Stromal cell of bone marrow (primary cell): ENCODE results near the gene PRICKLE3.
A peak's percentile ranks its signal among the peaks of the same experiment; 100 is the strongest.

Experiments
- DNase-seq: peaks from one replicate; pipeline ENCODE4 v3.0.0-alpha.2; 2012; ENCODE audit warnings: low read depth

Gene PRICKLE3

GRCh38 chrX:49205443-49205842 lies 19.3 kb upstream of the PRICKLE3 start:
- no peak for DNase-seq

DNA sequence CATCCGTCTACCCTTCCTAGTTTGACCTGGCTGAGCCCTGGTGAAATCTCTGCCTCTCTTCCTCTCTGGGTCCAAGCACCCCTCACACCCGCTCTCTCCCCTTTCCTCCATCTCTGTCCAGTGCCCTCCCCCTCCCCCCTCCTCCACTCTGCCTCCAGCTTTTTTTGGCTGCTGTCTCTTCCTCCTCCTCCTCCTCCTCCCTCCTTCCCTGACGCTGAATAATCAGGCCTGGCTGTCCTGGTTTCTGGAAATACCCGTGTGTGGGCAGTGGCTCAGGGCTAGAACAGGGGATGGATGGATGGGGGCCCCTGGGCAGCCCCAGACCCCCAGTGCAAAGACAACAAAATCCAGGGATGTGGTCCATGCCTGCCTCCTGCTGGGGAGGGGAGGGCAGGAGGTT lies 18.5 kb upstream of the PRICKLE3 start:
- DNase-seq: no peak

GRCh38 chrX:49204017-49204416 lies 17.8 kb upstream of the PRICKLE3 start:
- no peak for DNase-seq

DNA sequence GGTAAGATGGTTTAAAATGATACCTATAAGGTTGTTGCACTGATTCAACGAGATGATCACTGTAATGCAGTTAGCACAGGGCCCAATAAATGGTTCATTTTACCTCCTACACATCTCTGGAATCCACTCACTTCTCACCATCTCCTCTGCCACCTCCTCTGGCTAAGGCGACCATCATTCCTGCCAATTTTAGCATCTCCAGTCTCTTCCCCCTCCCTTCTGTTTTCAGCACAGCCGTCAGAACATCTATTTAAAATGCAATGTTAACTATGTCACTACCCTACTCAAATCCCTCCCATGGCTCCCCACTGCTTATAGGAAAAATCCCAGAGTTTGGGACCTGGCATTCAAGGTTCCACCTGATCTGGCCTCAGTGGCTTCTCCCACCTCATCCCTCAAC lies 17.4 kb upstream of the PRICKLE3 start:
- DNase-seq: no peak

DNA sequence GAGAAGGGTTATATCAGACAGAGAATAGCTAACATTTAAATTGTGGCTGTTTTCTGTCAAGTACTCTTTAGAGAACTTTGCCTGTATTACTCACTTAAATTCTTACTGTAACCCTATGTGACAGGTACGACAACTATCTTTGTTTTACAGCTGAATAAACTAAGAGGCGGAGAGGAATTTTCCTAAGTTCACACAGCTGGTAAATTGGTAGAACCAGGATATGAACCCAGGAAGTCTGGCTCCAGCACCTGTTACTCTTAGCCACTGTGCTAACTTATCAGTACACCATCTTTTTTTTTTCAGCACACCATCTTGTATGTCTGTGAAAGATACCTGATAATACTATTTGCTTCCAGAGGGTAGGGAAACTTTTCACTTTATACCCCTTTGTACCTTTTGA lies 15.8 kb upstream of the PRICKLE3 start:
- DNase-seq: no peak

DNA sequence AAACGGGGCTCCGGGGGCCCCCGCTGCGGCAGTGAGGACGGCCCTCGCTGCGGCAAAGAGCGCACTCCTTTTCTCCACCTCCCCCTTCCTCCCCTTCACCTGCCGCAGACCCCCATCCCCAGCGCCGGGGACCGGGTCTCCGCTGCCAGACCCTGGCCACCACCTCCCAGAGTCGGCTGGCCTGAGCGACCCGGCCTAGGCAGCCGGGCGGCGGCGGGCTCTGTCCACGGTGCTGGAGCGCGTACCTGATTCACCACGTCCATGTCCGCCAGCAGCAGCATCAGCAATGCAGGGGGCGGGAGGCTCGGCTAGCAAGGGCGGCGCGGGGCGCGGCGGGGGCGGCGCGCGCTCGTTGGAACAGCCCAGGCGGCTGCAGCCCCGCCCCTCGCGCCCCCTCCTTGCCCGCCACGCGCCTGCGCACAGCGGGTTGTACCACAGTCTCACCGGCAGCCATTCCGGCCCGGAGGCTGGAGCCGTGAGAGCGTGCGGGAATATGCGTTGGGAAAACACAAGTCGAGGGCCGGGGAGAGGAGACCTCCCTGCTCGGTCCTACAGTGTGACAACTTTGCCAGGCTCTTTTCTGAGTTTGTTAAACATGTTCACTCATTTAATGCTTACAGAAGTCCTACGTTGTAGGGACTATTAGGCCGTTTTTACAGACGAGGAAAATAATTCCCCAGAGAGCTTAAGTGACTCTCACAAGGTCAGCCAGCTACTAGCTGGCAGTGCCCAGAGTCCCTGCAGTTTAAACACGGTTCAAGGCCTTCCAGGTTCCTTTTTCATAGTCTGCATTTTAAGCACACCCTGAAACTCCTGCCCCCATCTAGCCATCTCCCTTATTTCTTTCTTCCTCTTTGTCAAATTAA lies 14.0 kb upstream of the PRICKLE3 start, which contains the start of gene SYP:
Gene SYP (minus strand): TSS at position 288 of the 866 bp plus-strand sequence. CDS start 7 bp downstream, at position 281.
- peak; percentile 53 for DNase-seq

GRCh38 chrX:49199315-49199595 lies 13.1 kb upstream of the PRICKLE3 start:
- DNase-seq: no peak

DNA sequence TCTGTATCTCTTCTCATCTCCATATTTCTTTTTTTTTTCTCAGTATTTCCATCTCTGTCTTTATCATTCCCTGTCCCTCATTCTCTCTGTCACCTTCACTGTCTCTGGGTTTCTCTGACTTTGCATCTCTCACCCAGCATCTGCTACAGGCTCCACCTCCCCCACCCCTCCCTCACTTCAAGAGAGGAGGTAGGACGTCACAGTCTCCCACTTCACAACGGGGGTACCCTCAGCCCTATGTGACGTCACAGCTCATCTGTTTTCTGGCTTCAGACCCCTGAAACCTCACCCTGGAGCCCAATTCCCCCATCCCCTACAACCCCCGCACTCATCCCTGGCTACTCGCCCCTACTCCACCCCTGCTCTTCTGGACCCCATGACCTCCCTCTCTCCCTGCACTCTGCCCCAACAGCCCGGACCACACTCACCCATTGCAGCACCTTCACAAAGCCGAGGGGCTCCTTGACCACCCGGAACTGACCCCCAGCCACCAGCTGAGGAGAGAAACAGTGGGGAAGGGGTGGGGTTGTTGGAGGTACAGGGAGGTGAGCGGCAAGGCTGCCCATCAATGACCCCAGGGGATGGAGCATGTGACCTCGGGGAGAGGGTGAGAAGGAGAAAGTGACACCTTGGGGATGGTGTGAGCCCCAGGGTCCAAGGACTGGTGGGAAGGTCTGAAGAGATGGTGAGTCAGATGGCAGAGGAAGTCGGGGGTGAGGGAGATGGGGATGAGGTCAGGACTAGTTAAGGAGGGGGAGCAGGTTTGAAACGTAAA lies 12.6 kb upstream of the PRICKLE3 start:
- no peak for DNase-seq

DNA sequence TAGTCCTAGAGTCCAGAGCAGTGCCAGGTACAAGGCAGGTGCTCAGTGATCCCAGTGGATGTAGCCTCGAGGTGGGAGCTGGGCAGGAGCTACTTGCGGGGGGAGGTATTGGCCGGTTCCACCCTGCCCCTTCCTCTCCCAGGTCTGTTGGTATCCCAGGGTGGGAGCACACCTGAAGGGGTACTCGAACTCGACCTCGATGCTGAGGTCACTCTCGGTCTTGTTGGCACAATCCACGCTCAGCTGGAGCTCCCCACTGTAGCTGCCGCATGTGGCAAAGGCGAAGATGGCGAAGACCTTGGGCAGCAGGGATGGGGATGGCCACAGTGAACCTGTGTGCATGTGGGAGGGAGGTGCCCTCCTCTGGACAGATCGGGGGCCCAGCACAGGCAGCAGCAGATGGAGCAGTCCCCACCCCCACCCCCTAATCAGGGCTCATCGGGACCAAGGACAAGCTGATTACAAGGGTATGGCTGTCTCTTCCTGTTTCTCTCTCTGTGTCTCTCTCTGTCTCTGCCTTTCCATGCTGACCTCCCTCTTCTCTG lies 11.4 kb upstream of the PRICKLE3 start:
- DNase-seq: no peak

- no peak for DNase-seq
Observed at GRCh38 chrX:49193542-49193964, 7.4 kb upstream of the PRICKLE3 start.

- no peak for DNase-seq
Observed at GRCh38 chrX:49192722-49193328, 6.7 kb upstream of the PRICKLE3 start.

DNA sequence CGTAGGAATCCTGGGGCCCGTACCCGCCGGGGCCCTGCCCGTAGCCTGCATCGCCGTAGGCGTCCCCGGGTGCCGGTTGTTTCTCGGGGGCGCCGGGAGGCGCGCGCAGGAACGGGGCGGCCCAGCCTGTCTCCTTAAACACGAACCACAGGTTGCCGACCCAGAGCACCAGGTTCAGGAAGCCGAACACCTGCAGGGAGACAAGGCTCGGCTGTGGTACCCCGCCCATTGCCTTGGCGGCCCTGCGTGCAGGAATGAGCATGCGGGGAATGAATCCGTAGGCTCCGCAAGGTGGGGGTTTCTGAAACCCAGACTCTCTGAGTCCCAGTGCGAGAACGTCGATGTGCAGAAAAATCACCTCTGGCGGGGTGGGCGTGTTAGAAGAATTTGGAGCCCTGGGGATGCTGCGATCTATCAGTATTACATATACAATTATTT lies 5.4 kb upstream of the PRICKLE3 start:
- DNase-seq: no peak

DNA sequence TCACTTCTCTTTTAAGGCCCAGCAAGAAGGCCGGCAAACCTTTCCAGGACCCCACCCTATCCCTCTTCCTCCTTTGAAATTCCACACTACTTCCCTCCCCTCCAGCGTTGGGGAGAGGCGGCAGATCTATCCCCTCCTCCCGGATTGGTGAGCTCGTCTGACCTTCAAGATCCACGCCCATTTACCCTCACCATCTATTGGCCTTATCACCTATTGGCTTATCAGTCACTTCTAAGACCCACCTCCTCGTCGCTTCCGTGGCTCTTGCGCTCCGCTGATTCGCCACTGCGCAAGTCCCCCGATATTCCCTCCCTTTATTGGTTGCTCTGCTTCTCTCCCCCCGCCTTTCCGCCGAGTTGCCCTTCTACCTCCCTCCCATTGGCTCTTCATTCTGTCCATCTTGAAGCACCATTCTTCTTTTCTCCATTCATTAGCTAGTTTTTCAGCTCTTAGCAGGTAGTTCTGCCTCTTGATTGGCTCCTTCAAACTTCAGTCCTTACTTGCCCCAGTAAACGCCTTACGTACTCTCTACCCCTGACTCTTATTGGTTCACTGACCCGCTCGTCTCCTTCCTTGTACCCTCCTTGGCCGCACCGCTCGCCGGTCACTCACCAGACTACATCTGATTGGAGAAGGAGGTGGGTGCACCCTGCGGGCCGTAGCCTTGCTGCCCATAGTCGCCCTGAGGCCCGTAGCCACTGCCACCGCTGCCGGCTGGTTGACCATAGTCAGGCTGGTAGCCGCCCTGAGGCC lies 4.8 kb upstream of the PRICKLE3 start:
- peak; percentile 97 for DNase-seq

- DNase-seq: no peak
Observed at GRCh38 chrX:49189606-49190005, 3.4 kb upstream of the PRICKLE3 start.

- no peak for DNase-seq
Observed at GRCh38 chrX:49188468-49189076, 2.4 kb upstream of the PRICKLE3 start.

GRCh38 chrX:49187526-49187925 lies 1.4 kb upstream of the PRICKLE3 start:
- no peak for DNase-seq

DNA sequence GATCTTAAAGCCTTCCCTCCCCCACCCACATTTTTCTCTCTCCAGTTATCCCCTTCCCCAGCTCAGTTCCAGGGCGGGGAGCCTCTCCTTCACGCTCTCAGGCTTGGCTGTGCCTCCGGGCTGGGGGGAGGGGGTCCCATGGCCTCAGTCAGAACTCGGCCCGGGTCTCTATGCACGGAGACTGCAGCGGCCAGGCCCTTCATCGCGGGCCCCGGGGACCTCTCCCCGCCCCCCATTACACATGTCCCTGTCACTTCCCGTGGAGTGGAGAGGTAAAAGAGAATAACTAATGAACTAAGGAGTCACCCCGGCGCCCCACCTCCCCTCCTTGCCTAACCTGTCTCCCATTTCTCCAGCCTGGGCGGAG lies 838 bp upstream of the PRICKLE3 start:
- DNase-seq: no peak

DNA sequence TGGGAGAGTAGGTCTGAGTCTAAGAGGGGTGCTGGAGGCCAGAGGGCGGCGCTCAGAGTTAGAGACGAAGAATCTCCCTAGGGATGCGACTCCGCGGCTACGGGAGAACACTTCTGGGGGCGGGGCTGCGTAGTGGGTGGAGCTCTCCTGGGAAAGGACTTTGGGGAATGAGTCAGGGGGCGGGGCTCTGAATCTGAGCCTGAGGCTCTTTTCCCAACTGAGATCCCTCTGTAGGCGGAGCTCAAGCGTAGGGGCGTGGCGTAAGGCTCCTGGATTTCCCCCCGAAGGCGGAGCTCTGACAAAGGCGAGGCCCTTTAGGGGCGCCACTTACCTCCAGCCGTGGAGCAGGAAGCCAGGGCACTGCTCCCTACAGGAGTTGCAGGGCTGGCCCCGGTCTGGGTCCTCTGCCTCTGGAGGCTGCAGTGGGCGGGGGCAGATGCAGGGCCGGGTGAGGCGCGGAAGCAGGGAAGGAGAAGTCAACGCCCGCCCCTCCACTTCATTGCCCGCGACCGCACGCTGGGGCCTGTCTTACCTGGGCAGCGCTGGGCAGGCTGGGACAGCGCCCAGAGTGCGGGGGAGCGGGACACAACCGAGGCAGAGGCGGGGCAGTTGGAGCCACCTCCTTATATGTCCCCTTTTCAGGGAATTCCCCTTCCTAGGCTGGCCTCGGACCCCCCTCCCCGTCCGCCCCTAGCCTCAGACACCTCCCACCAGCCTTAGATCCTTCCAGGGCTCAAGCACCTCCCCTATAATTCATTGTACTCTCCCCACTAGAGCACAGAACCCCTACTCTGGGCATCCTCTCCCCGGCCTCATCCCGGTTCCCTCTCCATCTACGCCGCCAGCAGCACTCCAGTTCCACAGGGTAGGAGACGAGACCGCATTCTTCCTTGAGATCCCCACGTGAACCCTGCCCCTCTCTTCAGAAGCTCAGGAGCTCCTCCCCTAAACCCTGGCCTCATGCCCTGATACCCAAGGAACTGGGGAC lies 1.6 kb downstream of the PRICKLE3 start:
- DNase-seq: peak; percentile 73

DNA sequence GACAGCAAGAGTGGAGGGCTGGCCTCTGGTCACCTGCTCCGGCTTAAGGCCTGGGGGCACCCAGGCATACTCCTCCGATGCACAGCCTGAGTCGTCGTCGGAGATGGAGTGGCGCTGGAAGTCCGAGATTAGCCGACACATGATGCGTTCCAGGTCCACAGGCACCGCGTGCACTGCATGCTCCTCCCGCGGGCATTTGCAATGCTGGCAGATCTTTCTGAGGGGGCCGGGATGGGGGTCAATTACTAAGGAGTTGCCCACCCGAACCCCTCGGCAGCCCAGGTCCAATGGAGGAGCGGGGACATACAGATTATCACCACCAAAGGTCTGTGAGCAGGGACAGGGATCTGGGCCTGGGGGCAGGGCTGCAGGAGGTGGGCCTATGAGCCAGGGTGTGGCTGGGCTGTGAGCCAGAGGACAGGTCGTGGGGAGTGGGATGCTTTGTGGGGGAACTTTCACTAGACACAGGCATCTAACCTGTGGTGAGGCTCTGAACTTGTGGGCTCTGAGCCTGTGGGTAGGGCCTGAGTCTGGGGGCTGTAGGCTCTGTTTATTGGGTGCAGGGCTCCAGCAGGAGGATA lies 2.4 kb downstream of the PRICKLE3 start:
- no peak for DNase-seq

DNA sequence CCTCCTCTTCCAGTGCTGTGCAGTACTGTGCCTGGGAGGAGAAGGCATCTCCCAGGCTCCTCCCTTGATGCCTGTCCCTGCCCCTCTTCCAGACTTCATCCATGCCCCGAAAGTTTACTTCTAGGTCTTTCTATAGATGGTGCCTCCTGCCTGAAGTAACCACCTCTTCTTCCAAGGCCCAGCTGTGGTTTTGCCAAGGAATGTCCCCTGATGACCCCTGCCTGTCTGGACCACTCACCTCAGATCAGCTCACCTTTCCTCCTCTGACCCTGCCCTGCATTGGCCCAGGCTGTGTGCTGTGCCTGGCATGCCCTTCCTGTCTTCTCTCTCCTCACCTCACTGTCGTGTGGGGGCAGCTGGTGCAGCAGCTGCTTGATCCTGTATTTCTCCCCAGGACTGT lies 6.8 kb downstream of the PRICKLE3 start:
- DNase-seq: no peak
